Dendritic cell treated with granulocyte-macrophage colony-stimulating factor and Interleukin-4, amounts not matched to agents 40 ng/mL and 50 ng/mL, for 4 days (primary cell): ENCODE data around the gene ATP8A1.

ENCODE experiments used
- H3K27ac Mint-ChIP-seq: one replicate; pipeline ENCODE4 v1.8.0; 2022; ENCODE audit warnings: mild to moderate bottlenecking, mixed read lengths
- H3K27me3 Mint-ChIP-seq: one replicate; pipeline ENCODE4 v1.8.0; 2022; ENCODE audit warnings: mild to moderate bottlenecking, mixed read lengths
- H3K36me3 Mint-ChIP-seq: one replicate; pipeline ENCODE4 v1.8.0; 2022; ENCODE audit warnings: low read depth, mixed read lengths
- H3K4me1 Mint-ChIP-seq: one replicate; pipeline ENCODE4 v1.8.0; 2022; ENCODE audit warnings: low read depth, mixed read lengths
- H3K4me3 Mint-ChIP-seq: one replicate; pipeline ENCODE4 v1.8.0; 2022; ENCODE audit warnings: mild to moderate bottlenecking, moderate library complexity, mixed read lengths
- H3K9me3 Mint-ChIP-seq: one replicate; pipeline ENCODE4 v1.8.0; 2022; ENCODE audit warnings: mixed read lengths
- intact Hi-C: fragments of 100-400 bp; cut with micrococcal nuclease; formaldehyde crosslinking; loops from one replicate; pipeline ENCODE4 v1.15.0; 2022

The ATP8A1 gene

GRCh38 chr4:42642101-42642797, 14.7 kb downstream of the ATP8A1 start:
- Mint-ChIP-seq H3K36me3 (no peaks in the 10 kb centered on the region), H3K27ac (no peak overlapping the region), H3K4me3 (no peak overlapping the region), H3K4me1 (peaks cover 23% of the 10 kb centered on the region), H3K9me3 (no peaks in the 10 kb centered on the region), H3K27me3 (no peaks in the 10 kb centered on the region)
- intact Hi-C loops = no loop called here

GRCh38 chr4:42641656-42642055, 15.2 kb downstream of the ATP8A1 start:
- Mint-ChIP-seq H3K4me3 (no peak overlapping the region), H3K27ac (no peak overlapping the region)

GRCh38 chr4:42641161-42641560, 15.7 kb downstream of the ATP8A1 start:
- intact Hi-C loops = no loop called here
- H3K4me1 Mint-ChIP-seq = peaks cover 33% of the 10 kb centered on the region
- H3K27ac Mint-ChIP-seq = no peak overlapping the region
- H3K36me3 Mint-ChIP-seq = no peaks in the 10 kb centered on the region
- no peak overlapping the region for H3K4me3 Mint-ChIP-seq
- no peaks in the 10 kb centered on the region for H3K9me3 Mint-ChIP-seq
- no peaks in the 10 kb centered on the region for H3K27me3 Mint-ChIP-seq

More at GRCh38 chr4:42641656-42642055, 15.2 kb downstream of the ATP8A1 start:
- H3K27me3 Mint-ChIP-seq = no peaks in the 10 kb centered on the region
- no peaks in the 10 kb centered on the region for H3K9me3 Mint-ChIP-seq
- H3K4me1 Mint-ChIP-seq = peaks cover 28% of the 10 kb centered on the region
- intact Hi-C loops = no loop called here
- no peaks in the 10 kb centered on the region for H3K36me3 Mint-ChIP-seq

GRCh38 chr4:42640613-42641012, 16.3 kb downstream of the ATP8A1 start:
- Mint-ChIP-seq H3K4me3 (no peak overlapping the region), H3K9me3 (no peaks in the 10 kb centered on the region), H3K27ac (no peak overlapping the region), H3K4me1 (peaks cover 35% of the 10 kb centered on the region), H3K27me3 (no peaks in the 10 kb centered on the region), H3K36me3 (no peaks in the 10 kb centered on the region)
- intact Hi-C loops = no loop called here

- intact Hi-C loops = no loop called here
- no peaks in the 10 kb centered on the region for H3K27me3 Mint-ChIP-seq
- H3K27ac Mint-ChIP-seq = no peak overlapping the region
- H3K9me3 Mint-ChIP-seq = no peaks in the 10 kb centered on the region
- no peaks in the 10 kb centered on the region for H3K36me3 Mint-ChIP-seq
- H3K4me3 Mint-ChIP-seq = no peak overlapping the region
- peaks cover 35% of the 10 kb centered on the region for H3K4me1 Mint-ChIP-seq
Measured at GRCh38 chr4:42638993-42639392, 17.9 kb downstream of the ATP8A1 start.

- Mint-ChIP-seq H3K27me3 (no peaks in the 10 kb centered on the region), H3K4me1 (peaks cover 42% of the 10 kb centered on the region), H3K4me3 (no peak overlapping the region), H3K36me3 (no peaks in the 10 kb centered on the region), H3K27ac (no peak overlapping the region), H3K9me3 (no peaks in the 10 kb centered on the region)
- intact Hi-C loops = no loop called here
Measured at GRCh38 chr4:42638321-42638720, 18.6 kb downstream of the ATP8A1 start.

GRCh38 chr4:42637867-42638266, 19.0 kb downstream of the ATP8A1 start:
- H3K36me3 Mint-ChIP-seq = no peaks in the 10 kb centered on the region
- H3K4me3 Mint-ChIP-seq = no peak overlapping the region
- no peaks in the 10 kb centered on the region for H3K27me3 Mint-ChIP-seq
- intact Hi-C loops = no loop called here
- H3K9me3 Mint-ChIP-seq = no peaks in the 10 kb centered on the region
- H3K27ac Mint-ChIP-seq = no peak overlapping the region
- peaks cover 42% of the 10 kb centered on the region for H3K4me1 Mint-ChIP-seq

GRCh38 chr4:42637104-42637503, 19.8 kb downstream of the ATP8A1 start:
- Mint-ChIP-seq H3K9me3 (no peaks in the 10 kb centered on the region), H3K27me3 (no peaks in the 10 kb centered on the region), H3K4me1 (peaks cover 35% of the 10 kb centered on the region), H3K36me3 (no peaks in the 10 kb centered on the region), H3K27ac (no peak overlapping the region), H3K4me3 (no peak overlapping the region)
- intact Hi-C loops = no loop called here

GRCh38 chr4:42636645-42636949, 20.3 kb downstream of the ATP8A1 start:
- H3K27ac Mint-ChIP-seq = no peak overlapping the region
- no peaks in the 10 kb centered on the region for H3K27me3 Mint-ChIP-seq
- intact Hi-C loops = no loop called here
- peaks cover 34% of the 10 kb centered on the region for H3K4me1 Mint-ChIP-seq
- no peaks in the 10 kb centered on the region for H3K36me3 Mint-ChIP-seq
- no peak overlapping the region for H3K4me3 Mint-ChIP-seq
- H3K9me3 Mint-ChIP-seq = no peaks in the 10 kb centered on the region

- Mint-ChIP-seq H3K4me1 (peaks cover 32% of the 10 kb centered on the region), H3K27ac (no peak overlapping the region), H3K9me3 (no peaks in the 10 kb centered on the region), H3K27me3 (no peaks in the 10 kb centered on the region), H3K36me3 (no peaks in the 10 kb centered on the region), H3K4me3 (no peak overlapping the region)
- intact Hi-C loops = no loop called here
Measured at GRCh38 chr4:42633605-42634388, 23.1 kb downstream of the ATP8A1 start.

GRCh38 chr4:42632653-42633382, 24.1 kb downstream of the ATP8A1 start:
- H3K9me3 Mint-ChIP-seq = no peaks in the 10 kb centered on the region
- peaks cover 40% of the 10 kb centered on the region for H3K4me1 Mint-ChIP-seq
- intact Hi-C loops = no loop called here
- H3K36me3 Mint-ChIP-seq = no peaks in the 10 kb centered on the region
- no peak overlapping the region for H3K4me3 Mint-ChIP-seq
- H3K27ac Mint-ChIP-seq = no peak overlapping the region
- no peaks in the 10 kb centered on the region for H3K27me3 Mint-ChIP-seq

GRCh38 chr4:42630908-42631307, 26.0 kb downstream of the ATP8A1 start:
- Mint-ChIP-seq H3K27me3 (no peaks in the 10 kb centered on the region), H3K27ac (no peak overlapping the region), H3K4me1 (peaks cover 25% of the 10 kb centered on the region), H3K36me3 (no peaks in the 10 kb centered on the region), H3K9me3 (no peaks in the 10 kb centered on the region), H3K4me3 (no peak overlapping the region)
- intact Hi-C loops = no loop called here

GRCh38 chr4:42628740-42629139, 28.2 kb downstream of the ATP8A1 start:
- peaks cover 23% of the 10 kb centered on the region for H3K4me1 Mint-ChIP-seq
- no peak overlapping the region for H3K4me3 Mint-ChIP-seq
- no peak overlapping the region for H3K27ac Mint-ChIP-seq
- no peaks in the 10 kb centered on the region for H3K27me3 Mint-ChIP-seq
- intact Hi-C loops = no loop called here
- no peaks in the 10 kb centered on the region for H3K9me3 Mint-ChIP-seq
- no peaks in the 10 kb centered on the region for H3K36me3 Mint-ChIP-seq

GRCh38 chr4:42627885-42628646, 28.8 kb downstream of the ATP8A1 start:
- Mint-ChIP-seq H3K9me3 (no peaks in the 10 kb centered on the region), H3K27me3 (no peaks in the 10 kb centered on the region), H3K36me3 (no peaks in the 10 kb centered on the region), H3K4me1 (peaks cover 18% of the 10 kb centered on the region), H3K4me3 (no peak overlapping the region), H3K27ac (no peak overlapping the region)
- intact Hi-C loops = no loop called here
